IPS-20b (cell line): ENCODE data around the gene CRYGN.
A peak's percentile ranks its signal among the peaks of the same experiment; 100 is the strongest.

Experiments
- H3K27ac ChIP-seq: one replicate; pipeline ENCODE4 v1.5.1; 2013; ENCODE audit warnings: low read length
- H3K27me3 ChIP-seq: 2 replicates; pipeline ENCODE4 v1.6.1; 2013; ENCODE audit warnings: mild to moderate bottlenecking, low read length, inconsistent platforms; ENCODE audit not compliant: insufficient read depth
- H3K36me3 ChIP-seq: 2 replicates; pipeline ENCODE4 v1.6.1; 2013; ENCODE audit warnings: low read depth, mild to moderate bottlenecking, inconsistent platforms, low read length, moderate library complexity; ENCODE audit not compliant: insufficient read depth
- H3K4me1 ChIP-seq: 2 replicates; pipeline ENCODE4 v1.6.1; 2013; ENCODE audit warnings: mild to moderate bottlenecking, control low read depth, inconsistent platforms, low read length, moderate library complexity; ENCODE audit not compliant: insufficient read depth
- H3K4me3 ChIP-seq: 2 replicates; pipeline ENCODE4 v1.5.1; 2013; ENCODE audit warnings: mild to moderate bottlenecking, low read length, inconsistent platforms
- H3K9ac ChIP-seq: 2 replicates; pipeline ENCODE4 v1.6.1; 2013; ENCODE audit warnings: low read depth, mild to moderate bottlenecking, inconsistent platforms, low read length, moderate library complexity
- H3K9me3 ChIP-seq: 2 replicates; pipeline ENCODE4 v1.6.1; 2013; ENCODE audit warnings: mild to moderate bottlenecking, low read depth, low read length, inconsistent platforms; ENCODE audit not compliant: insufficient read depth

Gene CRYGN

GRCh38 chr7:151457534-151457933 is 17.6 kb upstream of the CRYGN start:
- Histone ChIP-seq H3K27me3 (no peaks in the 10 kb centered on the region), H3K4me3 (no peak overlapping the region; the same call in 1 of the 2 replicates), H3K9me3 (peaks cover 14% of the 10 kb centered on the region), H3K4me1 (peaks cover 36% of the 10 kb centered on the region; the same call in 1 of the 2 replicates), H3K36me3 (0 out of 2 replicates have a peak, but pooled peaks cover under 1% of the 10 kb centered on the region), H3K9ac (peak overlapping the region; percentile 9; the same call in 1 of the 2 replicates), H3K27ac (no peak overlapping the region)

GRCh38 chr7:151456782-151457181 is 16.8 kb upstream of the CRYGN start:
- Histone ChIP-seq H3K27ac (peak overlapping the region; percentile 57), H3K9me3 (peaks cover 8% of the 10 kb centered on the region; the same call in 1 of the 2 replicates), H3K4me1 (peaks cover 36% of the 10 kb centered on the region; the same call in 1 of the 2 replicates), H3K4me3 (peak overlapping the region; percentile 9; the same call in 1 of the 2 replicates), H3K36me3 (no peaks in the 10 kb centered on the region), H3K9ac (peak overlapping the region; percentile 37; the same call in 1 of the 2 replicates), H3K27me3 (no peaks in the 10 kb centered on the region)

- Histone ChIP-seq H3K4me3 (0 out of 2 replicates have a peak overlapping the region, but pooled peaks have one; percentile 9), H3K9me3 (peaks cover 8% of the 10 kb centered on the region; the same call in 1 of the 2 replicates), H3K36me3 (no peaks in the 10 kb centered on the region), H3K27me3 (no peaks in the 10 kb centered on the region), H3K9ac (peak overlapping the region; percentile 37; the same call in 1 of the 2 replicates), H3K4me1 (peaks cover 36% of the 10 kb centered on the region; the same call in 1 of the 2 replicates), H3K27ac (peak overlapping the region; percentile 57)
These were observed 16.3 kb upstream of the CRYGN start for GRCh38 chr7:151456276-151456675.

GRCh38 chr7:151455690-151456089 is 15.7 kb upstream of the CRYGN start:
- H3K9me3 ChIP-seq, result peaks cover 8% of the 10 kb centered on the region; the same call in 1 of the 2 replicates
- no peak overlapping the region for H3K9ac ChIP-seq
- no peaks in the 10 kb centered on the region for H3K36me3 ChIP-seq
- no peaks in the 10 kb centered on the region for H3K27me3 ChIP-seq
- peaks cover 36% of the 10 kb centered on the region; the same call in 1 of the 2 replicates for H3K4me1 ChIP-seq
- H3K27ac ChIP-seq, result no peak overlapping the region
- no peak overlapping the region for H3K4me3 ChIP-seq

GRCh38 chr7:151454932-151455530 is 15.1 kb upstream of the CRYGN start:
- Histone ChIP-seq H3K4me1 (peaks cover 32% of the 10 kb centered on the region; the same call in 1 of the 2 replicates), H3K4me3 (no peak overlapping the region), H3K9me3 (peaks cover 8% of the 10 kb centered on the region; the same call in 1 of the 2 replicates), H3K36me3 (no peaks in the 10 kb centered on the region), H3K27me3 (no peaks in the 10 kb centered on the region), H3K27ac (no peak overlapping the region), H3K9ac (no peak overlapping the region)

GRCh38 chr7:151454305-151454704 is 14.4 kb upstream of the CRYGN start:
- Histone ChIP-seq H3K27ac (no peak overlapping the region), H3K36me3 (no peaks in the 10 kb centered on the region), H3K4me1 (peaks cover 25% of the 10 kb centered on the region; the same call in 1 of the 2 replicates), H3K4me3 (no peak overlapping the region), H3K9me3 (peaks cover 8% of the 10 kb centered on the region; the same call in 1 of the 2 replicates), H3K27me3 (no peaks in the 10 kb centered on the region), H3K9ac (no peak overlapping the region)

GRCh38 chr7:151453326-151453791 is 13.4 kb upstream of the CRYGN start:
- H3K9me3 ChIP-seq, result peaks cover 8% of the 10 kb centered on the region; the same call in 1 of the 2 replicates
- H3K4me3 ChIP-seq, result no peak overlapping the region
- peaks cover 1% of the 10 kb centered on the region; the same call in 1 of the 2 replicates for H3K27me3 ChIP-seq
- peaks cover 21% of the 10 kb centered on the region; the same call in 1 of the 2 replicates for H3K4me1 ChIP-seq
- no peak overlapping the region for H3K9ac ChIP-seq
- no peak overlapping the region for H3K27ac ChIP-seq
- no peaks in the 10 kb centered on the region for H3K36me3 ChIP-seq

- Histone ChIP-seq H3K27ac (no peak overlapping the region), H3K4me3 (no peak overlapping the region), H3K27me3 (peaks cover 6% of the 10 kb centered on the region; the same call in 1 of the 2 replicates), H3K4me1 (peaks cover 21% of the 10 kb centered on the region; the same call in 1 of the 2 replicates), H3K36me3 (no peaks in the 10 kb centered on the region), H3K9ac (no peak overlapping the region), H3K9me3 (peaks cover 5% of the 10 kb centered on the region; the same call in 1 of the 2 replicates)
These were observed 12.9 kb upstream of the CRYGN start for GRCh38 chr7:151452680-151453325.

GRCh38 chr7:151451626-151452571 is 12.0 kb upstream of the CRYGN start:
- H3K9me3 ChIP-seq, result no peaks in the 10 kb centered on the region
- H3K27ac ChIP-seq, result no peak overlapping the region
- H3K4me3 ChIP-seq, result no peak overlapping the region

GRCh38 chr7:151451156-151451555 is 11.2 kb upstream of the CRYGN start:
- H3K27me3 ChIP-seq, result peaks cover 6% of the 10 kb centered on the region; the same call in 1 of the 2 replicates
- no peaks in the 10 kb centered on the region for H3K9me3 ChIP-seq
- H3K27ac ChIP-seq, result no peak overlapping the region
- peaks cover 10% of the 10 kb centered on the region; the same call in 1 of the 2 replicates for H3K4me1 ChIP-seq
- H3K36me3 ChIP-seq, result no peaks in the 10 kb centered on the region
- no peak overlapping the region for H3K4me3 ChIP-seq
- no peak overlapping the region for H3K9ac ChIP-seq

More at GRCh38 chr7:151451626-151452571, 12.0 kb upstream of the CRYGN start:
- Histone ChIP-seq H3K9ac (no peak overlapping the region), H3K27me3 (peaks cover 6% of the 10 kb centered on the region; the same call in 1 of the 2 replicates), H3K4me1 (peaks cover 15% of the 10 kb centered on the region; the same call in 1 of the 2 replicates), H3K36me3 (no peaks in the 10 kb centered on the region)

GRCh38 chr7:151449990-151450389 is 10.0 kb upstream of the CRYGN start:
- Histone ChIP-seq H3K4me3 (no peak overlapping the region), H3K9me3 (no peaks in the 10 kb centered on the region), H3K4me1 (no peaks in the 10 kb centered on the region; the same call in 1 of the 2 replicates), H3K27ac (no peak overlapping the region), H3K9ac (no peak overlapping the region), H3K27me3 (peaks cover 6% of the 10 kb centered on the region; the same call in 1 of the 2 replicates), H3K36me3 (no peaks in the 10 kb centered on the region)
